Type B pancreatic cell (in vitro differentiated cells): ENCODE data around the gene CELA2B. TPM values are rescaled to one million over a fixed set of nuclear protein-coding genes. Genes with fewer than 3 reads are reported as not detected.

Experiments used
- DNase-seq: peaks from one replicate; pipeline ENCODE4 v3.0.0; 2021; ENCODE audit warnings: mixed read lengths; ENCODE audit not compliant: unreplicated experiment; ENCODE audit errors: extremely low spot score
- H3K27ac Mint-ChIP-seq: 2 replicates; pipeline ENCODE4 v1.8.0; 2021; ENCODE audit warnings: mild to moderate bottlenecking, mixed read lengths
- H3K27me3 Mint-ChIP-seq: 2 replicates; pipeline ENCODE4 v1.8.0; 2021; ENCODE audit warnings: mixed read lengths
- H3K36me3 Mint-ChIP-seq: 2 replicates; pipeline ENCODE4 v1.8.0; 2021; ENCODE audit warnings: mixed read lengths
- H3K4me1 Mint-ChIP-seq: one replicate; pipeline ENCODE4 v1.8.0; 2021; ENCODE audit warnings: mixed read lengths; ENCODE audit not compliant: unreplicated experiment
- H3K4me3 Mint-ChIP-seq: 2 replicates; pipeline ENCODE4 v1.8.0; 2021; ENCODE audit warnings: mild to moderate bottlenecking, mixed read lengths
- H3K9me3 Mint-ChIP-seq: 2 replicates; pipeline ENCODE4 v1.8.0; 2021; ENCODE audit warnings: mixed read lengths
- CTCF ChIP-seq: fragments of 200-600 bp; sonication (generic); conservative IDR thresholded peaks from 2 replicates; pipeline ENCODE4 v1.5.0; 2021; ENCODE audit warnings: antibody characterized with exemption, mild to moderate bottlenecking
- total RNA-seq: library from RNA; stranded (reverse); gene quantifications from 2 replicates; pipeline ENCODE4 v1.2.1, GENCODE V29; 2021; ENCODE audit warnings: low replicate concordance

Gene CELA2B
- total RNA-seq, 1 donor from 2014 or later, result not detected

- TF ChIP-seq CTCF, result no peak
- Mint-ChIP-seq H3K27me3 (no peaks in the 10 kb centered on the region), H3K36me3 (peaks cover 4% of the 10 kb centered on the region), H3K4me1 (no peaks in the 10 kb centered on the region), H3K4me3 (no peak overlapping the region), H3K9me3 (no peaks in the 10 kb centered on the region), H3K27ac (no peak overlapping the region)
- no peak for DNase-seq
These were observed 16.7 kb downstream of the CELA2B start for GRCh38 chr1:15492596-15492995.

GRCh38 chr1:15493869-15494390, 18.0 kb downstream of the CELA2B start:
- H3K4me1 Mint-ChIP-seq, result no peaks in the 10 kb centered on the region
- no peak overlapping the region for H3K4me3 Mint-ChIP-seq
- DNase-seq, result no peak
- H3K9me3 Mint-ChIP-seq, result no peaks in the 10 kb centered on the region
- no peaks in the 10 kb centered on the region for H3K27me3 Mint-ChIP-seq
- no peak overlapping the region for H3K27ac Mint-ChIP-seq
- peaks cover 4% of the 10 kb centered on the region for H3K36me3 Mint-ChIP-seq
- TF ChIP-seq CTCF, result no peak

- Mint-ChIP-seq H3K4me1 (peaks cover 5% of the 10 kb centered on the region), H3K4me3 (no peak overlapping the region), H3K27me3 (no peaks in the 10 kb centered on the region), H3K27ac (no peak overlapping the region), H3K9me3 (no peaks in the 10 kb centered on the region), H3K36me3 (no peaks in the 10 kb centered on the region)
- TF ChIP-seq CTCF, result no peak
- no peak for DNase-seq
These were observed 24.6 kb downstream of the CELA2B start for GRCh38 chr1:15500184-15501178.

- Mint-ChIP-seq H3K36me3 (no peaks in the 10 kb centered on the region), H3K4me1 (peaks cover 5% of the 10 kb centered on the region), H3K4me3 (no peak overlapping the region)
These were observed 25.5 kb downstream of the CELA2B start for GRCh38 chr1:15501208-15502032.

More at GRCh38 chr1:15501208-15502032, 25.5 kb downstream of the CELA2B start:
- DNase-seq, result no peak
- peak; percentile 90 for TF ChIP-seq CTCF
- Mint-ChIP-seq H3K9me3 (no peaks in the 10 kb centered on the region), H3K27me3 (no peaks in the 10 kb centered on the region), H3K27ac (no peak overlapping the region)
